Measurements from ENCODE around the gene AP3D1. TPM values are rescaled to one million over a fixed set of nuclear protein-coding genes. Genes with fewer than 3 reads are reported as not detected.

Gene AP3D1
- total and polyA plus RNA-seq, 12 donors: 63.9 to 168 (median 81.9) TPM

DNA sequence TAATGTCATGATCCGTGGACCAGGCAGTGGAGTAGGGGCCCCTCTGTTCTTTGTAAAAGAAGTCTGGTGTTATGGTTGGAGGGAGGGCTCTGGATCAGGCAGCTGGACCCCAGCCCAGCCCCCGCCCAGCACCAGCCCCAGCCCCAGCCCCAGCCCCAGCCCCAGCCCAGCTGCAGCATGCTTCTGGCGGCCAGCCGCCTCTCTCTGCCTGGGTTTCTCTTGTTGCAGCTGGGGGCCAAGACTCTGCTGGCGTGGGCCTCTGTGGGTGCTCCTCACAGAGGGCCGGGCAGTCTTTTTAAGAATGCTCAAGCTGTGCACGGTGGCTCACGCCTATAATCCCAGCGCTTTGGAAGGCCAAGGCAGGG, 30.2 kb upstream of the AP3D1 start:
- Histone ChIP-seq H3K4me1 (peaks cover 8 to 62% (median 26%) of the 10 kb centered on the region in 9 donors), H3K27ac (no peak overlapping the region), H3K4me3 (no peak overlapping the region), H3K36me3 (peaks cover 0 to 53% (median 0%) of the 10 kb centered on the region in 9 donors), H3K27me3 (no peaks in the 10 kb centered on the region), H3K9me3 (no peaks in the 10 kb centered on the region)
- TF ChIP-seq, protein P1, sequence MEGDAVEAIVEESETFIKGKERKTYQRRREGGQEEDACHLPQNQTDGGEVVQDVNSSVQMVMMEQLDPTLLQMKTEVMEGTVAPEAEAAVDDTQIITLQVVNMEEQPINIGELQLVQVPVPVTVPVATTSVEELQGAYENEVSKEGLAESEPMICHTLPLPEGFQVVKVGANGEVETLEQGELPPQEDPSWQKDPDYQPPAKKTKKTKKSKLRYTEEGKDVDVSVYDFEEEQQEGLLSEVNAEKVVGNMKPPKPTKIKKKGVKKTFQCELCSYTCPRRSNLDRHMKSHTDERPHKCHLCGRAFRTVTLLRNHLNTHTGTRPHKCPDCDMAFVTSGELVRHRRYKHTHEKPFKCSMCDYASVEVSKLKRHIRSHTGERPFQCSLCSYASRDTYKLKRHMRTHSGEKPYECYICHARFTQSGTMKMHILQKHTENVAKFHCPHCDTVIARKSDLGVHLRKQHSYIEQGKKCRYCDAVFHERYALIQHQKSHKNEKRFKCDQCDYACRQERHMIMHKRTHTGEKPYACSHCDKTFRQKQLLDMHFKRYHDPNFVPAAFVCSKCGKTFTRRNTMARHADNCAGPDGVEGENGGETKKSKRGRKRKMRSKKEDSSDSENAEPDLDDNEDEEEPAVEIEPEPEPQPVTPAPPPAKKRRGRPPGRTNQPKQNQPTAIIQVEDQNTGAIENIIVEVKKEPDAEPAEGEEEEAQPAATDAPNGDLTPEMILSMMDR (IDR thresholded peaks at IDR 0.05): no peak
- DNase-seq (no peak), ATAC-seq (no peak)
- intact Hi-C loops (cut with DNase I): no loop called here
- WGBS, 2 donors: 59 to 77% methylated on average over 9 of the region's 9 CpGs

DNA sequence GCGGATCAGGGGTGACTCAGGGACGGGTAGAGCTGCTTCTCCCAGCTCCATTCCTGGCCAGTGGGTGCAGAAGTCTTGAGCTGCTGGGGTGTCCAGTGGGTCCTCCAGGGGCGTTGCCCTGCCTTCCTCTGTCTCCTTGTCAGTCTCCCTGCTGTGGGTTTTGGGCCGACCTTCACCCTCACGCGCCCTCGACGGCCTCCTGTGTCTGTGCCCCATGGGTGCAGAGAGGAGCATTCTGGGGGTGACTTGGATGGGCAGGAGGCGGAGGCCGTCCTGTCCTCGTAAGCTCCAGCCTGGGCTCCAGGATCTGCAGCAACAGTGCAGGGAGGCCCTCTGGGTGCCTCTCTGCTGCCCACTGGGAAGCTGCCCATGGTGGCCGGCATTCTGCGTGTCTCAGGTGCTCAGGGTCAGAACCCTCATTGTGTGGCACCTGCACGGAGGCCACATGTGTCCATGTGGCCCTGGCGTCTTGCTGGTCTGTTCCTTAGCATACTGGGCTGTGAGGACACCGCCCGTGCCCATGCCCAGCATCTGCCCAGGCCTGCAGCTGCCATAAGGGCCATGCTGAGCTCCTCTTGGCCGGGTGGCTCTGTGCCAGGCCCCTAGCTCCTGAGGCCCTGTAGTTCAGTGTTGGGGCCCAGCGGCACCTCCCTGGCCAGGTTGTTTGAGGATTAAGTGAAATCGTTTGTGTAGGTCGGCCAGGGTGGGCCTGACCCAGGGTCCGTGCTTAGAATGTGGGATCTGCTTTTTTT, 29.7 kb upstream of the AP3D1 start:
- H3K27ac ChIP-seq: no peak overlapping the region
- intact Hi-C loops (cut with DNase I): no loop called here
- H3K4me1 ChIP-seq: peaks cover 6 to 62% (median 21%) of the 10 kb centered on the region in 9 donors
- H3K27me3 ChIP-seq: no peaks in the 10 kb centered on the region
- no peaks in the 10 kb centered on the region for H3K9me3 ChIP-seq
- DNase-seq: no peak
- no peak overlapping the region for H3K4me3 ChIP-seq
- peaks cover 0 to 47% (median 0%) of the 10 kb centered on the region in 9 donors for H3K36me3 ChIP-seq
- TF ChIP-seq, protein P1 (IDR thresholded peaks at IDR 0.05): no peak
- ATAC-seq: no peak
- 77 to 84% methylated on average over 22 of the region's 22 CpGs for WGBS, 2 donors

DNA sequence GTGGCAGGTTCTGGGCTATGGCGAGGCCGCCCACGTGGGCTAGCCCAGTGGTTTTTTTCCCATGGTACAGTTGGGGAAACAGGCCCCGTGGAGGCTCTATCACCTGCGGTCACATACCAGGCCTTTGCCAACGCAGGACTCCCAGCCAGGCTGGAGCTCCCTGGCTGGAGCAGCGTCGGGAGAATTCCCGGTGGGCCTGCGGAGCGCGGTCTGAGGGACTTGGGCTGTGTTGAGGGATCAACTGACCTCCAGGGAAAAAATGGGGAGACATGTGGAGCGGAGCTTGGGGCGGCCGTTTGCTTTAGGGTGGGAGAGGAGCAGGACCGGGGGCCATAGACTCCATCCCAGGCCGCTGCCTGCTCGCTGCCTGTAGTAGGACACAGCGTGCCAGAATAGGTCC, 28.7 kb upstream of the AP3D1 start:
- ATAC-seq (peak in 2 of 8 donors; percentile 10), DNase-seq (no peak)
- no peaks in the 10 kb centered on the region for H3K27me3 ChIP-seq
- WGBS, 2 donors: 71 to 78% methylated on average over 19 of the region's 19 CpGs
- H3K4me3 ChIP-seq: no peak overlapping the region
- peaks cover 1 to 59% (median 13%) of the 10 kb centered on the region in 9 donors for H3K4me1 ChIP-seq
- peaks cover 0 to 42% (median 0%) of the 10 kb centered on the region in 9 donors for H3K36me3 ChIP-seq
- intact Hi-C loops (cut with DNase I): no loop called here
- no peak overlapping the region for H3K27ac ChIP-seq
- H3K9me3 ChIP-seq: no peaks in the 10 kb centered on the region
- TF ChIP-seq, protein P1 (IDR thresholded peaks at IDR 0.05): no peak

DNA sequence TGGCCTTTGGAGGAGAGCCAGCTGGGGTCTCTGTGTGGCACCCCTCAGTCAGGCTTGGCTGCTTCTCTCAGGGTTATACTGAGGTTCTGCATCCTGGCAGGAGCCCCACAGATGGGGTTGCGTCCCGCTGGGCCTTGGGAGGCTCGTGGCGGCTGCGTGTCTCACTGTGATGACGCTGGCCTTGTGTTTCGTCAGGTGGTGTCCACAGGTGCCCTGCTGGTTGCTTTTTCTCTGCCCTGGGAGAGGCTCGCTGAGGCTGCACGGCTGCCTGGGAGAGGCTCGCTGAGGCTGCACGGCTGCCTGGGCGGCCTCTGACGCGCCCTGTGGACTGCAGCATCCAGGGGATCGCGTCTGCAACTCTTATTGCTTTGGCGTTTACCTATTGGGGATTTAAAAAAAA, 27.7 kb upstream of the AP3D1 start:
- TF ChIP-seq, protein P1 (IDR thresholded peaks at IDR 0.05): no peak
- DNase-seq: no peak
- Histone ChIP-seq H3K27ac (no peak overlapping the region), H3K9me3 (no peaks in the 10 kb centered on the region), H3K4me1 (peaks cover 0 to 53% (median 10%) of the 10 kb centered on the region in 9 donors), H3K36me3 (peaks cover 0 to 36% (median 0%) of the 10 kb centered on the region in 9 donors), H3K27me3 (no peaks in the 10 kb centered on the region), H3K4me3 (no peak overlapping the region)
- 90 to 95% methylated on average over 17 of the region's 17 CpGs for WGBS, 2 donors
- ATAC-seq: no peak
- intact Hi-C loops (cut with DNase I): loop anchor here in 2 of 10 donors (5.0 to 10.0 kb wide), 2 partner anchors 46 to 53 kb away; no protein-coding TSS in a partner anchor

Data from heart right ventricle (tissue), 16 donors.